Measurements from ENCODE around the gene CSRP2.

GRCh38 chr12:76830436-76830835 is 48.4 kb downstream of the CSRP2 start:
- TF ChIP-seq CTCF (conservative IDR thresholded peaks at IDR 0.05), result no peak
- no peak for TF ChIP-seq ZFX (IDR thresholded peaks at IDR 0.05)
